ENCODE data around the gene DSCAM.

- no peak for TF ChIP-seq REST (IDR thresholded peaks at IDR 0.05; ENCODE audit: low read depth)
- no peak for TF ChIP-seq CTCF (IDR thresholded peaks at IDR 0.05 in 2 of 3, conservative IDR thresholded peaks at IDR 0.05 in 1 of 3; ENCODE audit: borderline replicate concordance in 1 of 3, insufficient read depth in 1 of 3, low read depth in 2 of 3, low read length in 2 of 3)
- no peak for TF ChIP-seq FOSL1 (IDR thresholded peaks at IDR 0.05; ENCODE audit: low read depth)
- no peak for TF ChIP-seq POLR2AphosphoS5 (IDR thresholded peaks at IDR 0.05; ENCODE audit: low read depth, low read length)
- no peak for TF ChIP-seq EZH2 (IDR thresholded peaks at IDR 0.05)
- no peak for TF ChIP-seq SIN3A (IDR thresholded peaks at IDR 0.05; ENCODE audit: low read depth)
Measured at GRCh38 chr21:40613546-40614030, 233.4 kb downstream of the DSCAM start.

All from HCT116 (cell line).